PC-3 (cell line): ENCODE measurements around the gene ALG1. TPM values are rescaled to one million over a fixed set of nuclear protein-coding genes. Genes with fewer than 3 reads are reported as not detected.
A peak's percentile ranks its signal among the peaks of the same experiment; 100 is the strongest.
"Not testable (repeated sequence)": the region's sequence is repeated elsewhere in the genome, so short reads cannot be mapped to it uniquely, and the experiment has no call there.

Experiments used
- ATAC-seq: fragments of 200-7000 bp; cut with Tn5 transposase; 2 replicates; pipeline ENCODE4 v1.9.1; 2020; ENCODE audit warnings: mild to moderate bottlenecking, moderate library complexity
- BruUV-seq: library from RNA; stranded (reverse); fragments of 400-500 nt; replicated peaks from 2 replicates; lab custom pipeline; 2021; lab: Mats Ljungman, UMichigan
- CTCF ChIA-PET: fragments of 300-600 bp; sonication (Branson Sonifier 250); formaldehyde crosslinking; loops from one replicate; lab custom pipeline; 2022; ENCODE audit warnings: antibody characterized with exemption; lab: Charles Lee
- POLR2A ChIA-PET: fragments of 300-600 bp; sonication (Branson Sonifier 250); formaldehyde crosslinking; loops from one replicate; lab custom pipeline; 2022; ENCODE audit warnings: antibody characterized with exemption; ENCODE audit not compliant: unreplicated experiment; lab: Charles Lee
- DNase-seq: peaks from one replicate; pipeline ENCODE4 v3.0.0-alpha.2; 2015
- H2AFZ ChIP-seq: fragments of 300-600 bp; sonication (generic); 2 replicates; pipeline ENCODE4 v1.6.0; 2016; ENCODE audit warnings: antibody characterized with exemption, low read length
- H3F3A ChIP-seq: fragments of 300-600 bp; sonication (generic); one replicate; pipeline ENCODE4 v1.6.0; 2017; ENCODE audit warnings: antibody characterized with exemption, low read length, control low read depth, mild to moderate bottlenecking; ENCODE audit not compliant: unreplicated experiment
- H3K27ac ChIP-seq: fragments of 300-600 bp; sonication (generic); 2 replicates; pipeline ENCODE4 v1.5.1; 2016; ENCODE audit warnings: mild to moderate bottlenecking, low read length
- H3K27me3 ChIP-seq: fragments of 300-600 bp; sonication (generic); 2 replicates; pipeline ENCODE4 v1.6.1; 2016; ENCODE audit warnings: low read length, mixed read lengths
- H3K36me3 ChIP-seq: fragments of 300-600 bp; sonication (generic); 2 replicates; pipeline ENCODE4 v1.6.1; 2016; ENCODE audit warnings: low read depth, mixed run types, low read length, mixed read lengths
- H3K4me1 ChIP-seq: fragments of 300-600 bp; sonication (generic); 2 replicates; pipeline ENCODE4 v1.5.1; 2016; ENCODE audit warnings: low read length; ENCODE audit not compliant: insufficient read depth
- H3K4me2 ChIP-seq: fragments of 300-600 bp; sonication (generic); 2 replicates; pipeline ENCODE4 v1.6.0; 2016; ENCODE audit warnings: low read length
- H3K4me3 ChIP-seq: fragments of 300-600 bp; sonication (generic); 2 replicates; pipeline ENCODE4 v1.5.1; 2016; ENCODE audit warnings: mild to moderate bottlenecking, low read length, mixed read lengths
- H3K79me2 ChIP-seq: fragments of 300-600 bp; sonication (generic); 2 replicates; pipeline ENCODE4 v1.6.1; 2017; ENCODE audit warnings: low read length, mixed read lengths
- H3K9ac ChIP-seq: fragments of 300-600 bp; sonication (generic); 2 replicates; pipeline ENCODE4 v1.6.0; 2016; ENCODE audit warnings: mild to moderate bottlenecking, low read length
- H3K9me2 ChIP-seq: fragments of 300-600 bp; sonication (generic); replicated peaks from 2 replicates; pipeline ENCODE4 v1.6.1; 2016; ENCODE audit warnings: mixed run types, low read length, mixed read lengths
- H3K9me3 ChIP-seq: fragments of 300-600 bp; sonication (generic); 2 replicates; pipeline ENCODE4 v1.6.1; 2016; ENCODE audit warnings: low read length, mixed read lengths
- H4K20me1 ChIP-seq: fragments of 300-600 bp; sonication (generic); 2 replicates; pipeline ENCODE4 v1.6.1; 2016; ENCODE audit warnings: low read length, mixed read lengths
- intact Hi-C: fragments of 100-400 bp; cut with micrococcal nuclease; formaldehyde crosslinking; loops from 2 replicates; pipeline ENCODE4 v1.9.0; 2023
- total RNA-seq: library from RNA; depleted of rRNA; stranded (reverse); fragments of >200 nt; gene quantifications from 2 replicates; pipeline ENCODE4 v1.2.3, GENCODE V29; 2014

The ALG1 gene
- total RNA-seq, 1 experiment from 2014 or later, result 29.7 TPM

DNA sequence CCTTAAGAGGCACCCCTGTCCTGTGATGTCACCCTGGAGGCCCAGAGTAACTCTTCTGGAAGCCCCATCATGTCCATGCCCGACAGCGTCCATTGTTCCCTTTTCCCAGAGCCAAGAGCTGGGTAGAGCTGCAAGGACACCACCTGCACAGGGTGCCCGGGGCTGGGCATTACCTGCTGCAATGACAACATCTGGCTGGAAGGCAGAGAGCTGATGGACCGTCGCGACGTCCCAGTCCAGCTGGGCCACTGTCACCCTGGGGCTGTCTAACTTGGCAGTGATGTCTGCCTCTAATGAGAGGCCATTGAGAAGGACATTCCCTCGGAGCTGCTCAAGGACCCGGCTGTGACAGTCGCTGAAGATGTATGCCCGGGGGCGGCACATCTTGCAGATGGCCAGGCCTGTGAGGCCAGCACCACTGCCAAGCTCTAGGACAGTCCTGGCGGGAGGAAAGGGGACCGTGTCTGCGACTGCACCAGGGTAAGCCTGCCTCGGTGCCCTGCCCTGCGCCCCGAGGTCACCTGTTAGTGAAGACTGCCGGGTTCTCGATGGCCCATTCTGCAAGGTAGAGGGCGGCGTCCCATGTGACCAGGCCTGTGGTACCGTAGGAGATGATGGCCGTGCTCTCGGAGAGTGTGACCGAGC lies 18.4 kb downstream of the ALG1 start:
- H3K27ac ChIP-seq, H3K9me2 ChIP-seq, H3F3A ChIP-seq, DNase-seq, H2AFZ ChIP-seq, H3K9ac ChIP-seq, intact Hi-C loops, H3K4me3 ChIP-seq, H3K27me3 ChIP-seq, H4K20me1 ChIP-seq, H3K9me3 ChIP-seq, ATAC-seq, H3K4me2 ChIP-seq, H3K79me2 ChIP-seq, BruUV-seq, H3K4me1 ChIP-seq, H3K36me3 ChIP-seq, CTCF ChIA-PET: not testable (repeated sequence)
- POLR2A ChIA-PET, result interaction anchor here (0.7 kb wide), 1 partner anchor 230 kb away, joined by 4 read pairs; no protein-coding TSS in a partner anchor

DNA sequence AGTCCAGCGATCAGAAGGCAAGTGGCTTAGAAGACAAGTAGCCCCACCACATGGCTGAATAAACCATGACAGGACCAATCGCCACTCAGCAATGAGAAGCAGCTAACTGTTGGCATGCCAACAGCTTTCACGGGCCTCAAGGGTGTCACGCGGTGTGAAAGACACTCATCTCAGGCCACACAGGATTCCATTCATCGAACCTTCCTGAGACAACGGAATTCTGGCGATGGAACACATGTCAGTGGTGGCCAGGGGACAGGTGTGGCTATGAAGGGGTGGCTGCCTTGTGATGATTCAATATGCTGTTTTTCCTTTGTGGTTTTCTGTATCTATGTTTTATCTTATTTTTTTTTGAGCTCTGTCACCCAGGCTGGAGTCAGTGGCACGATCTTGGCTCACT lies 18.9 kb downstream of the ALG1 start:
- H3K4me1 ChIP-seq, CTCF ChIA-PET, DNase-seq, H3K4me2 ChIP-seq, H3K27ac ChIP-seq, H3K9me2 ChIP-seq, H3K27me3 ChIP-seq, H4K20me1 ChIP-seq, H3K79me2 ChIP-seq, H3K9ac ChIP-seq, H3K36me3 ChIP-seq, BruUV-seq, H3F3A ChIP-seq, intact Hi-C loops, H2AFZ ChIP-seq, H3K9me3 ChIP-seq, H3K4me3 ChIP-seq, ATAC-seq: not testable (repeated sequence)
- POLR2A ChIA-PET, result interaction anchor here (0.7 kb wide), 1 partner anchor 231 kb away, joined by 4 read pairs; no protein-coding TSS in a partner anchor

DNA sequence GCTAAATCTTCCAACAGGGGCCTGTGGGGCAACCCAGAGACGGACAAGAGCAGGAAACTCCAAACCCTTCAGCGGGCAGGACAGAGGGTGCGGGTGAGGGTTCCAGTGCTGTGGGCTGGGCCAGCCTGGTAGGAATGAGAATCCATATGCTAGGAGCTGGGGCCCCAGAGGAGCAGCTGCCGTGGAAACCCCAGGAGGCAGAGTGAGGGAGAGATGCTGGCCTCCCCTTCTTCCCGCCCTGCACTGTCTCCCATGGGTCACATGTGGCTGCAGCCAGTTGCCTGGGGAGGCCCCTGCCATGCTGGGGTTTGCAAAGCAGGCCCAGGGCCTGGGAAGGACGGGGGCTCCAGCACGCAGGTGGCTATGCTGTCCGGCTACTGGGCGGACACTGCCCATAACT lies 21.4 kb downstream of the ALG1 start:
- not testable (repeated sequence) for ATAC-seq
- intact Hi-C loops, result loop anchor here (2.0 kb wide), 1 partner anchor 134 kb away; the partner anchor contains the start of gene SEC14L5

DNA sequence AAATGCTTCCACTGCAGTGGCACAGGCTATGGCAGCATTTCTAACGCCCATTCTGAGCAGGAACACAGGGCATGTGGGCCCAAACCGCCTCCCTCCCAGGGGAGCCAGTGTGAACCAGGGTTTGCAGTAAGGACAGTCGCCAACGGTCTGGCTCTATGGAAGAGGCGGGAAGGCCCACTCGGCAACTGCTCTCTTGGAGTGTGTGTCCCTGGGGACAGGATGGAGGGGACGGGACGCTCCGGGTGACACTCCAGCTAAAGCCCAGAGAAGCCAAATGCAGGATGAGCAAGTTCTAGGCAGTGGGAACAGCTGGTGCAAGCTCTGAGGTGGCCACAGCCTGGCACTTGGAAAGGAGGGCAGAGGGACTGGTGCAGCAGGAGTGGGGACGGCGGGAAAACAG lies 22.1 kb downstream of the ALG1 start:
- H3K9me3 ChIP-seq, ATAC-seq, H3K27ac ChIP-seq, BruUV-seq, POLR2A ChIA-PET, H2AFZ ChIP-seq, H3K79me2 ChIP-seq, H3K9me2 ChIP-seq, H4K20me1 ChIP-seq, DNase-seq, H3K27me3 ChIP-seq, H3K4me3 ChIP-seq, H3K4me2 ChIP-seq, H3K36me3 ChIP-seq, H3K4me1 ChIP-seq, H3K9ac ChIP-seq, H3F3A ChIP-seq, CTCF ChIA-PET: not testable (repeated sequence)
- intact Hi-C loops, result loop anchor here (2.0 kb wide), 1 partner anchor 135 kb away; the partner anchor contains the start of gene SEC14L5

More for the DNA sequence above, 21.4 kb downstream of the ALG1 start:
- H2AFZ ChIP-seq, H3K27me3 ChIP-seq, H4K20me1 ChIP-seq, H3K27ac ChIP-seq, H3K9me2 ChIP-seq, POLR2A ChIA-PET, H3K36me3 ChIP-seq, H3K79me2 ChIP-seq, H3F3A ChIP-seq, BruUV-seq, DNase-seq, CTCF ChIA-PET, H3K9me3 ChIP-seq, H3K9ac ChIP-seq, H3K4me2 ChIP-seq, H3K4me1 ChIP-seq, H3K4me3 ChIP-seq: not testable (repeated sequence)

DNA sequence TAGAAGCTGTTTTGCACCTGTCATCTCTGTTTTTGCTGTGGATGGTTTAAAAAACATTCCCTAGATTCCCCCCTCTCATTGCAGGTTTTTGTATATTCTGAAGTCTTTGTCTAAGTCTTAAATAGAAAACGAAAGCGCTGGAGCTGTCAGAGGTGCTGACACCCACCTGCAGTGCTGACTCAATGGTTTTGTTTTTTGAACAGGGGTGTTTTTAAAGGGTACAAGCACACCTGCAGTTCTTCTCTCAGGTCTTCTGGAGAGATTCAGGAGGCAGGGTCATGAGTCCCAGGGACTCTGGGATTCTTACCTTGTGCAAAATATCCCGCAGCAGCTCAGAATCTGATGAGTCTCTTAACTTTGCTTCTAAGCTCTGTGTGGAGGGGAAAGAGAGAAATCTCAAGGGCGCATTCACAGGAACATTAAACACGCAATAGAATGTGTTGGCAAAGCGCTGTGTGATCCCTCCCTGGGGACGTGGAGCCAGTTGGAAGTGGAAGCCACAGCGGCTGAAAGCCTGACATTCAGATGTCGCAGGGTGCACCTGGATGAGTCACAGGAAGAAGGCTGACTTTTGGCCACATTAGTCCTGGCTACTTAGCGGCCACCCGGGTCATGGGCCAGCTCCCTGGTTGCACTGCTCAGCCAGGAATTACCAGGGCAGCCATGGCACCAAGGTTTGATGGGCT lies 23.6 kb downstream of the ALG1 start:
- H3K4me3 ChIP-seq, H3K27me3 ChIP-seq, H3K4me1 ChIP-seq, H3K79me2 ChIP-seq, H3K9me2 ChIP-seq, H3K4me2 ChIP-seq, H4K20me1 ChIP-seq, H2AFZ ChIP-seq, H3K36me3 ChIP-seq, H3K9ac ChIP-seq, ATAC-seq, POLR2A ChIA-PET, DNase-seq, CTCF ChIA-PET, H3K9me3 ChIP-seq, H3F3A ChIP-seq, intact Hi-C loops, H3K27ac ChIP-seq, BruUV-seq: not testable (repeated sequence)

DNA sequence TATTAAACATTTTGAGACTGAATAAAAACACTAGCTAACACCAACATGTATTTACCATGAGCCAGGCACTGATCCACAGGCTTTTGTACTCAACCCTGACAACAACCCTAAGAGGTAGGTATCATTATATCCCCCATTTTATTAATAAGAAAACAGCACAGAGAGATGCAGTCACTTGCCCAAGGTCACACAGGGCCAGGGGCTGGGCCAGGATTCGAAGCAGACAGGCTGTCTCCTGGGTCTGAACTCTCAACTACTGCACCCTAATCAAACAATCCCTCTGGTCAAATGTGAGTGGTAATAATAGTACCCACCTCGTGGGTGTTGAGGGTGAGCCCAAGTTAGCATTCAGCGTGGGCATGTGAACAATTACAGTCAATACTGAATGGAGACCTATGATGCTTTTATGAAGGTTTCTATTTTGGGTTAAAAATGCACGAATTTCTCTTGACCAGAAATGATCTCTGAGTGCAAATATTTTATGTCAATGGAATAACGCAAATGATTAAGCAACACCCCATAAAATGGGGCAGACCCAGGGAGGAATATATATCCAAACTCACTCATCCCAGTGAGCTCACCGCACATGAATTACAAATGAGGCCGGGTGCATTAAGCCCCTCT lies 24.9 kb downstream of the ALG1 start:
- H3K4me1 ChIP-seq, H3K27ac ChIP-seq, POLR2A ChIA-PET, H2AFZ ChIP-seq, H3K9me2 ChIP-seq, H3K79me2 ChIP-seq, ATAC-seq, H3K36me3 ChIP-seq, CTCF ChIA-PET, H4K20me1 ChIP-seq, intact Hi-C loops, H3K27me3 ChIP-seq, H3F3A ChIP-seq, DNase-seq, H3K9me3 ChIP-seq: not testable (repeated sequence)
- Histone ChIP-seq H3K4me2 (peak overlapping the region; percentile 81), H3K9ac (peak overlapping the region; percentile 87), H3K4me3 (peak overlapping the region; percentile 66)
- BruUV-seq, result TSS peak; percentile 63
